Measurements from ENCODE around the gene PCSK5. TPM values are rescaled to one million over a fixed set of nuclear protein-coding genes. Genes with fewer than 3 reads are reported as not detected.

Gene PCSK5
- total RNA-seq, 1 experiment from 2014 or later, result 6.9 TPM

DNA sequence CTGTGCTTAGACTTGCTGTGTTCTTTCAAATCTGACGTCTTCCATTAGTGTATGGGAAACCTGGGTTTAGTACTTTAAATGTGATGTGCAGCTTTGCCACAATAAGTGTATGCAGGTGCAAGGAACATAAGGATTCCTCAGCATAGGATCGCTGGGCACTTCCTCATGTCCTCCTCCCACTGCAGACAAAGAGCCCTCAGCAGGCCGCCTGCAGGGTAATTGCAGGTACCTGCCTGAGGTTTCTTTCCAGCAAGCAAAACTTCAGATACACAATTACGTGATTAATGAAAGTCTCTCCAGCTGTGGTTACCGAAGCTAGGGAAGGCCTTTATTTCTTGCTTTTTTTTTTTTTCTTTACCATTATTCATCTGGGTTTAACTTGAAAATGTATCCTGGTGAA lies 270.6 kb downstream of the PCSK5 start:
- RAD21 ChIA-PET (ENCODE audit: low non-redundant PET in 1 of 2, low total read pairs in 2 of 2, uncharacterized antibody in 2 of 2, unreplicated experiment in 2 of 2), result no interaction called here

DNA sequence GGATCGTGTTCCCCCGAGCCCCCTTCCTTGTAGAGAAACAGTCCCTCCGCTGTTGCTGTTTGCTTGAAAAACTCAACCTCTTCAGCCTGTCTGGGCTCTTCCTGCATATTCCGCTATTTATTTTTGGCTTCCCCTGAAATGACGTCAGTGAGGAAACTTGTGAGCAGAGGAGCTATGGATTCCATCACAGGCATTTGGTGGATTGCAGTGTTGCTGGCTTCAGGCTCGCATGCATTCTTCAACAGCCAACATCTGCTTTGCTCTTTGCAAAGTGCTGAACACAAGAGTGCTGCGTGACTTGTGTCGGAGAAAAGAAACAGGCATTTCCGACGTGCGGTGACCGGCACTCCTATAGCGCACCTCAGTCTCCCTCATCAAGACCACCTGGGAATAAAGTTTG lies 271.1 kb downstream of the PCSK5 start:
- CTCF ChIA-PET, result no interaction called here
- no TSS peak for BruUV-seq (replicated peaks)
- RAD21 ChIA-PET (ENCODE audit: low non-redundant PET in 1 of 2, low total read pairs in 2 of 2, uncharacterized antibody in 2 of 2, unreplicated experiment in 2 of 2), result no interaction called here
- Histone ChIP-seq H3K79me2 (ENCODE audit: insufficient read depth, low read length) (no peaks in the 10 kb centered on the region), H3K4me3 (replicated peaks in 1 of 2; ENCODE audit: low read depth in 1 of 2, low read length in 2 of 2) (no peak overlapping the region), H3K9ac (ENCODE audit: low read length) (no peak overlapping the region), H2AFZ (ENCODE audit: low read depth, low read length, poor library complexity, severe bottlenecking) (no peak overlapping the region), H4K20me1 (ENCODE audit: insufficient read depth) (no peaks in the 10 kb centered on the region), H3K9me2 (ENCODE audit: insufficient read depth) (no peaks in the 10 kb centered on the region), H3K9me3 (ENCODE audit: control insufficient read depth in 1 of 2, insufficient read depth in 1 of 2, low read depth in 1 of 2, low read length in 2 of 2) (no peaks in the 10 kb centered on the region), H3K4me2 (ENCODE audit: low read length) (no peak overlapping the region), H3K27ac (ENCODE audit: low read depth, low read length) (no peak overlapping the region), H3K27me3 (ENCODE audit: insufficient read depth, low read length) (no peaks in the 10 kb centered on the region), H3K4me1 (ENCODE audit: control insufficient read depth in 1 of 2, insufficient read depth in 2 of 2, low read length in 2 of 2) (no peaks in the 10 kb centered on the region), H3K36me3 (ENCODE audit: control insufficient read depth in 1 of 2, insufficient read depth in 2 of 2, low read length in 2 of 2) (peaks cover 0 to 3% of the 10 kb centered on the region in 2 experiments; a peak in 1 of 4 replicates)
- no peak for ATAC-seq
- intact Hi-C loops (cut with micrococcal nuclease), result no loop called here
- POLR2A ChIA-PET, result no interaction called here
- no peak for DNase-seq (ENCODE audit: low read depth, low spot score)
- TF ChIP-seq EZH2 (IDR thresholded peaks at IDR 0.05) (no peak), SIN3A (IDR thresholded peaks at IDR 0.05; ENCODE audit: low read depth) (no peak), YY1 (IDR thresholded peaks at IDR 0.05; ENCODE audit: extremely low read depth, insufficient replicate concordance, low read depth, low read length) (no peak), RAD21 (IDR thresholded peaks at IDR 0.05; ENCODE audit: low read depth) (no peak), ZBTB33 (IDR thresholded peaks at IDR 0.05; ENCODE audit: extremely low read depth, insufficient replicate concordance, low read length) (no peak), CEBPB (IDR thresholded peaks at IDR 0.05; ENCODE audit: low read depth) (no peak), ATF3 (IDR thresholded peaks at IDR 0.05) (no peak), ZNF274 (IDR thresholded peaks at IDR 0.05; ENCODE audit: low read depth, low read length) (no peak), SP1 (IDR thresholded peaks at IDR 0.05; ENCODE audit: low read depth) (no peak), JUND (IDR thresholded peaks at IDR 0.05) (no peak), EGR1 (IDR thresholded peaks at IDR 0.05; ENCODE audit: low read depth) (no peak), POLR2A (IDR thresholded peaks at IDR 0.05; ENCODE audit: borderline replicate concordance, extremely low read depth, insufficient read depth, insufficient read length) (no peak)

More for the DNA sequence above, 270.6 kb downstream of the PCSK5 start:
- H3K4me3 ChIP-seq (replicated peaks in 1 of 2; ENCODE audit: low read depth in 1 of 2, low read length in 2 of 2), result no peak overlapping the region
- H2AFZ ChIP-seq (ENCODE audit: low read depth, low read length, poor library complexity, severe bottlenecking), result no peak overlapping the region
- intact Hi-C loops (cut with micrococcal nuclease), result no loop called here
- no peaks in the 10 kb centered on the region for H3K27me3 ChIP-seq (ENCODE audit: insufficient read depth, low read length)
- H3K9me2 ChIP-seq (ENCODE audit: insufficient read depth), result no peaks in the 10 kb centered on the region
- ATAC-seq (no peak), DNase-seq (ENCODE audit: low read depth, low spot score) (no peak)
- no peak overlapping the region for H3K27ac ChIP-seq (ENCODE audit: low read depth, low read length)
- TF ChIP-seq EGR1 (IDR thresholded peaks at IDR 0.05; ENCODE audit: low read depth) (no peak), CTCF (IDR thresholded peaks at IDR 0.05 in 2 of 3, conservative IDR thresholded peaks at IDR 0.05 in 1 of 3; ENCODE audit: borderline replicate concordance in 1 of 3, insufficient read depth in 1 of 3, low read depth in 2 of 3, low read length in 2 of 3) (no peak), JUND (IDR thresholded peaks at IDR 0.05) (no peak), EZH2 (IDR thresholded peaks at IDR 0.05) (no peak), ZFX (IDR thresholded peaks at IDR 0.05) (no peak), SIN3A (IDR thresholded peaks at IDR 0.05; ENCODE audit: low read depth) (no peak), YY1 (IDR thresholded peaks at IDR 0.05; ENCODE audit: extremely low read depth, insufficient replicate concordance, low read depth, low read length) (no peak), ZNF274 (IDR thresholded peaks at IDR 0.05; ENCODE audit: low read depth, low read length) (no peak)
- CTCF ChIA-PET, result no interaction called here
- no peaks in the 10 kb centered on the region for H3K79me2 ChIP-seq (ENCODE audit: insufficient read depth, low read length)
- POLR2A ChIA-PET, result no interaction called here
- BruUV-seq (replicated peaks), result no TSS peak
- no peak overlapping the region for H3K9ac ChIP-seq (ENCODE audit: low read length)
- no peaks in the 10 kb centered on the region for H3K4me1 ChIP-seq (ENCODE audit: control insufficient read depth in 1 of 2, insufficient read depth in 2 of 2, low read length in 2 of 2)
- no peaks in the 10 kb centered on the region for H4K20me1 ChIP-seq (ENCODE audit: insufficient read depth)
- no peak overlapping the region for H3K4me2 ChIP-seq (ENCODE audit: low read length)
- H3K36me3 ChIP-seq (ENCODE audit: control insufficient read depth in 1 of 2, insufficient read depth in 2 of 2, low read length in 2 of 2), result peaks cover 0 to 3% of the 10 kb centered on the region in 2 experiments; a peak in 1 of 4 replicates
- H3K9me3 ChIP-seq (ENCODE audit: control insufficient read depth in 1 of 2, insufficient read depth in 1 of 2, low read depth in 1 of 2, low read length in 2 of 2), result no peaks in the 10 kb centered on the region
